GM18505 (cell line): ENCODE data around the gene BORCS6.
A peak's percentile ranks its signal among the peaks of the same experiment; 100 is the strongest.

Experiments
- ATAC-seq: cut with Tn5 transposase; IDR thresholded peaks from one replicate; pipeline ENCODE4 v1.9.1; 2021; ENCODE audit not compliant: unreplicated experiment
- POLR2A ChIP-seq: IDR thresholded peaks from 4 replicates; pipeline ENCODE4 v1.6.1; 2011; ENCODE audit warnings: borderline replicate concordance; ENCODE audit not compliant: insufficient read depth, insufficient read length; ENCODE audit errors: extremely low read depth

Gene BORCS6

DNA sequence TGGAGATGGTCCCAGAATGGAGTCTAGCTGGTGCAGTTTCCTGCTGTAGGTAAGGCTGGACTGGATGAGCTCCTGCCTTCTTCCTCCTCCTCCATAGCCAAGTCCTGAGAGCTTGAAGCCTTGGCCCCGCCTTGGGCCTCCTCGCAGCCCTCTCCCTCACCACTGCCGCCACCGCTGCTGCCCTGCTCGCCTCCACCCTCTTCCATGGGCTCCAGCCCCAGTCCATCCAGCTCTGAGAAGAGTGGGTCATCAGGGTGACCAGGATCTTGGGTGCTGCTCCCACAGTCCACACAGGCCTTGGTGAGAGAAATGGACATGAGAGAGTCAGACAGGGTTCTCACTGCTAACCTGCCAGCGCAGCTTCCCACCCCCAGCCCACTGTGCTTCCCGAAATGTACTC is 48.9 kb downstream of the BORCS6 start:
- no peak for ATAC-seq
- TF ChIP-seq POLR2A: no peak

DNA sequence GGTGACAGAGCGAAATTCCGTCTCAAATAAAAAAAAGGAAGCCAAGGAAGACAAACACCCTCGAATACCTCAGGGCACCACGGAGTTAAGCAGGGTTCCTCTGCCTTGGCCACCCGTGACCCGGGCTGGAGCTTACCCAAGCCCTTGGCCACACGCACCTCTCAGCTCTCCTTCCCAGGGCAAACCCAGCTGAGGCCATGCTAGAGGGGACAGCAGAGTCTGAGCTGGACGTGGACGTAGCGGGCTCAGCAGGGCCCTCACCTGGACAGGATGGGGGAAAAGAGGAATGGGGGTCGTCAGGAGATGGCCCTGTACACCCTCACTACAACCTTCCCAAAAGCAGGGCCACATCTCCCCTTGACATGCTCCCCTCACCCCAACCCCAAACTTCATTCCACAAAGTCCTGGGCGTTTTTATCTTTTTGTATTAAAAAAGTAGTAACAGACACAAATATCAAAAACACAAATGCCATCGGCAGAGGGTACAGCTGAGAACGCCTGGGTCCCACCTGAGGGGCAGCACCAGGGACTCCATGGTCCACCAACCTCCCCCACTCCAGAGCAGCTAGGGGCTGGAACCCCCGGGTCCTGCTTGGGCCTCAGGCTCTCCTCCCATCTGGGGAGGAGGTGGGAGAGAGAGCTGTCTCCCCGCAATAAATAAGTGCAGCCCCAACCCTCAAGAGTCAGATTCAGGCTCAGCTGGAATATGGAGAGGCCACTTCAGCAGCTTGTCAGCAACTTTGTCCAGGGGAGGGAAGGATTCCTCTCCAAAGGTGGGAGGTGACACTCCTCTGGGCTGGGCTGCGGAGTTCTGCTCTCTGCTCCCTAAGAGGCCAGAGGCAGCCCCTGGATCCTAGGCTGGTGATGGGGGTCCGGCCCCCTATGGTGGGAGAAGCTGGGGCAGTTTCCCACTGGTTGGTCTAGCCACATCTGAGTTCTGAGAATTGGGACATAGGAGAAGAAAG is 49.6 kb downstream of the BORCS6 start:
- no peak for TF ChIP-seq POLR2A
- ATAC-seq: no peak

DNA sequence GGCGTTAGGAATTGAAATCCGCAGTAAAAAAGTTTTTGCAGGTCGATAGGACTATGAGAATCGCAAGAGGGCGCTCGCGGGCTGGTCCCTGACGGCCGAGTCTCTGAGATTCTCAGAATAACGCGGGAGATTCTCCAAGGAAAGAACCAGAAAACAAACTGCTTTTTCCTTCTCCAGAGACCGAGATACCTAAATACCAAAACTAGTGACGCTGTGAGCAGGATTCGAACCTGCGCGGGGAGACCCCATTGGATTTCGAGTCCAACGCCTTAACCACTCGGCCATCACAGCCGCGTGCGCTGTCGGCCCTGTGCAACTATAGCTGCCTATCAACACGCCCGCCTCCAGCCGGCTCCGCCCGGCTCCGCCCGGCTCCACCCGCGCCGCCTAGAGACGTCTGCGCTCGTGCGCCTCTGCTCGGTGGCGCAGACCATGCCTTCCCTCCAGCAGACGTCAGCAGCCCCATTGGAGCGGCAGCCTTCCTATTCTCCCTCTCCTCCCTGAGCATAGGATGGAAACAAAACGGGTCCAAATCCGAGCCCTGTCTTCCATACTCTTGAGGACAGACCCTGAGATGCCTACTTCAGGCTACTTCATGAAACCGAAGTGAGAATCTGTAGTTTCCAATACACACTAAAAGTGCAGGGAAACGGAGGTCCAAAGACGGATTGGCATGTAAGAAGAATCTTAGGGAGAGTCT is 51.2 kb downstream of the BORCS6 start:
- peak; percentile 51 for TF ChIP-seq POLR2A
- peak; percentile 77 for ATAC-seq

DNA sequence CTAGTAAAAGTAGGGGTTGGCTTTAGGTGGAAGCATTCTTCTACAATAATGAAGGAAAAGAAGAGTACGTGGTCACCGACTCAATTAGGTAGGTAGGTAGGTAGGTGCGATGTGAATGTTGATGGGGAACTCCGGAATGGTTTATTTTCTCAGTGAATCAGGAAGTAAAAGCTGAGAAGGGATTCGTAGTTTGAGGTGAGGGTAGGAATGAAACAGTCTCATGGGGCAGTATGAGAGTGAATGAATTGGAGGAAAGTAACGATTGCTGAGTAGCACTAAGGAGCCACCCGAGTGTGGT is 51.7 kb downstream of the BORCS6 start:
- no peak for ATAC-seq
- no peak for TF ChIP-seq POLR2A
